Measurements from ENCODE around the gene HIPK2.

Gene HIPK2

GRCh38 chr7:139585042-139585441 is 192.8 kb downstream of the HIPK2 start:
- DNase-seq: no peak

- no peak for DNase-seq
These were observed 193.8 kb downstream of the HIPK2 start for GRCh38 chr7:139583826-139584553.

- DNase-seq: no peak
These were observed 195.1 kb downstream of the HIPK2 start for GRCh38 chr7:139582671-139583155.

GRCh38 chr7:139582130-139582650 is 195.6 kb downstream of the HIPK2 start:
- DNase-seq: no peak

- DNase-seq: no peak
These were observed 197.4 kb downstream of the HIPK2 start for GRCh38 chr7:139580435-139580834.

GRCh38 chr7:139576179-139576973 is 201.4 kb downstream of the HIPK2 start:
- no peak for DNase-seq

GRCh38 chr7:139575338-139575680 is 202.5 kb downstream of the HIPK2 start:
- no peak for DNase-seq

- no peak for DNase-seq
These were observed 203.0 kb downstream of the HIPK2 start for GRCh38 chr7:139574618-139575337.

- DNase-seq: no peak
These were observed 203.9 kb downstream of the HIPK2 start for GRCh38 chr7:139573871-139574270.

- DNase-seq: no peak
These were observed 205.0 kb downstream of the HIPK2 start for GRCh38 chr7:139572704-139573385.

- no peak for DNase-seq
These were observed 205.7 kb downstream of the HIPK2 start for GRCh38 chr7:139572071-139572470.

GRCh38 chr7:139571651-139572050 is 206.1 kb downstream of the HIPK2 start:
- DNase-seq: no peak

GRCh38 chr7:139571190-139571589 is 206.6 kb downstream of the HIPK2 start:
- DNase-seq: no peak

- no peak for DNase-seq
These were observed 207.2 kb downstream of the HIPK2 start for GRCh38 chr7:139570626-139571025.

- no peak for DNase-seq
These were observed 207.7 kb downstream of the HIPK2 start for GRCh38 chr7:139570119-139570518.

GRCh38 chr7:139568813-139569490 is 208.8 kb downstream of the HIPK2 start:
- no peak for DNase-seq

GRCh38 chr7:139568346-139568675 is 209.5 kb downstream of the HIPK2 start:
- DNase-seq: no peak

GRCh38 chr7:139567647-139568345 is 210.0 kb downstream of the HIPK2 start:
- DNase-seq: no peak

- DNase-seq: no peak
These were observed 210.8 kb downstream of the HIPK2 start for GRCh38 chr7:139566736-139567646.

- DNase-seq: no peak
These were observed 211.7 kb downstream of the HIPK2 start for GRCh38 chr7:139566075-139566474.

GRCh38 chr7:139563856-139564255 is 213.9 kb downstream of the HIPK2 start:
- no peak for DNase-seq
